Choroid plexus epithelial cell (primary cell): Measurements from ENCODE around the gene RELN.

Source experiments
- DNase-seq: peaks from one replicate; pipeline ENCODE4 v3.0.0-alpha.2; 2010; ENCODE audit warnings: low read depth
- H3K4me3 ChIP-seq: 2 replicates; pipeline ENCODE4 v1.5.1; 2011; ENCODE audit warnings: low read depth, mild to moderate bottlenecking, control low read depth, low read length, moderate library complexity
- TF ChIP-seq, protein P1 (sequence below): conservative IDR thresholded peaks from 2 replicates; pipeline ENCODE4 v1.5.1; 2011; ENCODE audit warnings: low read depth, mild to moderate bottlenecking, control low read depth, inconsistent platforms, low read length, moderate library complexity

Gene RELN

GRCh38 chr7:103576641-103577040, 412.8 kb downstream of the RELN start:
- TF ChIP-seq, protein P1, sequence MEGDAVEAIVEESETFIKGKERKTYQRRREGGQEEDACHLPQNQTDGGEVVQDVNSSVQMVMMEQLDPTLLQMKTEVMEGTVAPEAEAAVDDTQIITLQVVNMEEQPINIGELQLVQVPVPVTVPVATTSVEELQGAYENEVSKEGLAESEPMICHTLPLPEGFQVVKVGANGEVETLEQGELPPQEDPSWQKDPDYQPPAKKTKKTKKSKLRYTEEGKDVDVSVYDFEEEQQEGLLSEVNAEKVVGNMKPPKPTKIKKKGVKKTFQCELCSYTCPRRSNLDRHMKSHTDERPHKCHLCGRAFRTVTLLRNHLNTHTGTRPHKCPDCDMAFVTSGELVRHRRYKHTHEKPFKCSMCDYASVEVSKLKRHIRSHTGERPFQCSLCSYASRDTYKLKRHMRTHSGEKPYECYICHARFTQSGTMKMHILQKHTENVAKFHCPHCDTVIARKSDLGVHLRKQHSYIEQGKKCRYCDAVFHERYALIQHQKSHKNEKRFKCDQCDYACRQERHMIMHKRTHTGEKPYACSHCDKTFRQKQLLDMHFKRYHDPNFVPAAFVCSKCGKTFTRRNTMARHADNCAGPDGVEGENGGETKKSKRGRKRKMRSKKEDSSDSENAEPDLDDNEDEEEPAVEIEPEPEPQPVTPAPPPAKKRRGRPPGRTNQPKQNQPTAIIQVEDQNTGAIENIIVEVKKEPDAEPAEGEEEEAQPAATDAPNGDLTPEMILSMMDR = no peak
- DNase-seq = no peak
- no peak overlapping the region for H3K4me3 ChIP-seq

DNA sequence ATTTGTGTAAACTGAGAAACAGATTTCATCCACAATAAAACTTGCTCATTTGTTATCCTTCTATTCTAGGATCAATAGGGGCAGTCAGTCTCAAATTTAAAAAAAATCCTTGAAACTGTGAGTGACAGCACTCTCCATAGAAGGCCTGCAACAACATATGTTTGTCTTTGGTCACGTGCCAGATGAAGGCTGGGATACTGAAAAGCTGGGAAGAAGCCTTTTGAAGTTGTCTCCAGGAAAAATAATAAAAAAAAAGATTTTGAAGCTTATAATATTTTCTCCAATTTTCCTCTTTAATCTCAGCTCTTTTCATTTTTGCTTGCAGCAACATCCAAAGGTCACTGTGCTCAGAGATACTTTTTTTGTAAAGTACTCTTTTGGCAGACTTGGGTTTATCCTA, 414.9 kb downstream of the RELN start:
- DNase-seq = no peak
- TF ChIP-seq, protein P1 = no peak
- no peak overlapping the region for H3K4me3 ChIP-seq

GRCh38 chr7:103573479-103574058, 415.9 kb downstream of the RELN start:
- H3K4me3 ChIP-seq = no peak overlapping the region
- TF ChIP-seq, protein P1 = peak; percentile 47
- DNase-seq = peak; percentile 68

GRCh38 chr7:103571586-103571985, 417.9 kb downstream of the RELN start:
- DNase-seq = no peak
- TF ChIP-seq, protein P1 = no peak
- H3K4me3 ChIP-seq = no peak overlapping the region

DNA sequence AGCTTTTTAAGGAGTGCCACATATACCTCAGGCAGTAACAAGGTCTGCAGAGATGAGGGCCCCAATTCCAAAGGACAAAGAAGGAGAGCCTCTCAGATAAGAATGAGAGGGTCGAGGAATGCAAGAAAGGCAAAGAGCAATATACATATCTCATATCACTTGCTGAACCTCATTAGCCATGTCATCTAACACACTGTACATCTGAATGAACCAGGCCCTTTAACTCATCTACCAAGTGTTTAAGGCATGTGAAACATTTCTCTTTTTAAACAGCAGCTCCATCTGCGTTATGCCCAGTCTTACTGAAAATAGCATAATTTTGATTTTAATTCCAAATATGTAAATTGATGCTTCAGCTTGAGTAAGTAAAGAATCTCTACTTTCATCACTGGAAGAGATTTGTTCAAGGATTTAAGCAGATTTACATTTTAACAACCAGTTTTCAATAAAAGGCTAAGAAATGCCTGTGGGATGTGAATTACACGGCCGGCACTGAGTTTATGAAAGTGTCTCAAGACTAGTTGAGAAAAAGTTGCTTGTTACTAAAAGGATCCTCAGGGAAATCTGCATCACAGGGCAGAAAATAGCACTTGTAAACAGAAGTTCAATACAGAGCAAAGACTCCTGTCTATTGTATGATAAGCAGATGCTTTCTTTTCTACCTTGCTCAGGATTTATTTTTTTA, 419.7 kb downstream of the RELN start:
- H3K4me3 ChIP-seq = no peak overlapping the region
- TF ChIP-seq, protein P1 = no peak
- DNase-seq = no peak

GRCh38 chr7:103564416-103564815, 425.0 kb downstream of the RELN start:
- no peak overlapping the region for H3K4me3 ChIP-seq
- DNase-seq = no peak
- TF ChIP-seq, protein P1 = no peak

- no peak for DNase-seq
- TF ChIP-seq, protein P1 = no peak
- H3K4me3 ChIP-seq = no peak overlapping the region
Measured at GRCh38 chr7:103560136-103560535, 429.3 kb downstream of the RELN start.
